Stimulated activated CD8-positive, alpha-beta memory T cell treated with anti-CD3 and anti-CD28 coated beads, Interleukin-12 subunit alpha, Interleukin-12 subunit beta, amount 100 ng/mL, for 24 hours (primary cell): Measurements from ENCODE around the gene EXOC3L2.

Source experiments
- DNase-seq: peaks from one replicate; pipeline ENCODE4 v3.0.0-alpha.2; 2020; ENCODE audit errors: extremely low read depth

EXOC3L2 gene

DNA sequence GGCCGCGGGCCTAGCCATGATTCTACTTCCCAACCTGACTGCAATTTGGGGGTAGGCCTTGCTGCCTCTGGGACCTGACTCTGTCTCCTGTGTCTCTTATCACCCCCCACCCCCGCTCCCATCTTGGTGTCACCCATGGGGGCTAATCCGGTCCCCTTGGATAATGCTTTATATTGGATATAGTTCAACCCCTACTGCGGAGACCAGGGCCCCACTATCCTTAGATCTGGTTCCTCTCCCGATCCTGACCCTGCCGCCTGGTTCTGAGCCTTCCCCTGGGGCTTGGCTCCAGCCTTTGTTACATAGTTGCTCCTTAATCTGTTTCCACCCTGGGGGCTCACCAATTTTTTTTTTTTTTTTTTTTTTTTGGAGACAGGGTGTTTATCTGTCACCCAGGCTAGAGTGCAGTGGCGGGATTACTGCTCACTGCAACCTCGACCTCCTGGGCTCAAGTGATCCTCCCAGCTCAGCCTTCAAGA lies 65.3 kb downstream of the EXOC3L2 start:
- no peak for DNase-seq

DNA sequence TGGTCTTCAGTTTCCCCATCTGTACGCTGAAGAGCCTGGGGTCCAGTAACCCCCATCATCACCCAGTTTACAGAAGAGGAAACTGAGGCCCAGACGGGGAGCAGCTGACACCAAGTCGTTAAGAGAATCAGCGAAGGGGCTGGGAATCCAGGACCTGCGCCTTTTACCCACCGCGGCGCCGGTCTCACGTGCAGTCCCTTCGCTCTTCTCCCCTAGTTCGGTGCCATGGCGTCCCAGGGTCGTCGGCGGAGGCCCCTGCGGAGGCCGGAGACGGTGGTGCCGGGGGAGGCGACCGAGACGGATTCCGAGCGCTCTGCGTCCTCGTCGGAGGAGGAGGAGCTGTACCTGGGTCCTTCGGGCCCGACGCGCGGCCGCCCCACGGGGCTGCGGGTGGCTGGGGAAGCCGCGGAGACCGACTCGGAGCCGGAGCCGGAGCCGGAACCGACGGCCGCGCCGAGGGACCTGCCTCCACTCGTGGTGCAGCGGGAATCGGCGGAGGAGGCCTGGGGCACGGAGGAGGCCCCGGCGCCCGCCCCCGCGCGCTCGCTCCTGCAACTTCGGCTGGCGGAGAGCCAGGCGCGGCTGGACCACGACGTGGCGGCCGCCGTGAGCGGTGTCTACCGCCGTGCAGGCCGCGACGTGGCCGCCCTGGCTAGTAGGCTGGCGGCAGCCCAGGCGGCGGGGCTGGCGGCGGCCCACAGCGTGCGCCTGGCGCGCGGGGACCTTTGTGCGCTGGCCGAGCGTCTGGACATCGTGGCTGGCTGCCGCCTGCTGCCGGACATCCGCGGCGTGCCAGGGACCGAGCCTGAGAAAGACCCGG lies 65.9 kb downstream of the EXOC3L2 start:
- DNase-seq, result no peak

DNA sequence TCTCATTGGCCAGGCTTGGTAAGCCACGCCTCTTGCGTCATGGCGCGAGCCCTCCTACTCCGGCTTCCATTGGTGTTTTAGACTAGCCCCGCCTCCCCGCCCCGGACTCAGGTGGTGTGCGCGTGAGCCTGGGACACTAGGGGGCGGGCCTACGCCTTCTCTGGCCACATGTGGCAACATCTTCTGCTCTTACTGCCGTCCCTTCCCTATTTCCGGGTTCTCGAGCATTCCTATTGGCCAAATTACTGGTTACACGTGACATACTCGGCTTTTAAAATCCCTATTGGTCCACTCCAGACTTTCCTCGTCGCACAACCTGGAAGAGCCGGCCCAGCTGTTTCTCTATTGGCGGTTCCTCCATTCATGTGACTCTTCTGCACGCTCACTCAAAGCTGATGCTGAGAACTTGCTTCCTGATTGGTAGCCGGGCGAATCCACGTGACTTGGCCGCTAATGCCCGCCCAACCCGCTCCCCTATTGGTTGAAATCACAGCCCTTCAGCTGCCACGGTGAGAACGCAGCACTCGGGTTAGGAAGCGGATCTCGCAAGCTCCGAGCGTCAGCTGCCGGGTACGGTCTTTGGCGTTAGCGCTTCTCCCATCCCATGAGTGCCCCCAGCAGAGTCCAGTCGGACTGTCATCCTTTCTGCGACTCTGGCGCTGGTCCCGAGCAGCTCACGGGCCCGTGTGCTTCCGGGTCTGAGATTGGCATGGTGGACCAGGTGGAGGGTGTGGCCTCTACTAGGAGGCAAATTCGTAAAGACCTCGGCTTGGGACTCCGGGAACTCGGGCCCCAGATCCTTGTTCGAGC lies 66.7 kb downstream of the EXOC3L2 start, which contains the start of gene BLOC1S3:
BLOC1S3 (plus strand) TSS at position 523 of the 810 bp plus-strand sequence. CDS start 513 bp downstream, outside the sequence.
- peak; percentile 100 for DNase-seq

- no peak for DNase-seq
These were observed 67.4 kb downstream of the EXOC3L2 start, which contains the start of gene TRAPPC6A for GRCh38 chr19:45177817-45178261. TRAPPC6A (minus strand) TSS chr19:45178237; CDS start chr19:45178218, 19 bp downstream.

- DNase-seq, result no peak
These were observed 69.5 kb downstream of the EXOC3L2 start for GRCh38 chr19:45175515-45176345.

GRCh38 chr19:45173816-45174215 lies 71.4 kb downstream of the EXOC3L2 start:
- no peak for DNase-seq

- DNase-seq, result no peak
These were observed 72.5 kb downstream of the EXOC3L2 start for GRCh38 chr19:45172611-45173208.

DNA sequence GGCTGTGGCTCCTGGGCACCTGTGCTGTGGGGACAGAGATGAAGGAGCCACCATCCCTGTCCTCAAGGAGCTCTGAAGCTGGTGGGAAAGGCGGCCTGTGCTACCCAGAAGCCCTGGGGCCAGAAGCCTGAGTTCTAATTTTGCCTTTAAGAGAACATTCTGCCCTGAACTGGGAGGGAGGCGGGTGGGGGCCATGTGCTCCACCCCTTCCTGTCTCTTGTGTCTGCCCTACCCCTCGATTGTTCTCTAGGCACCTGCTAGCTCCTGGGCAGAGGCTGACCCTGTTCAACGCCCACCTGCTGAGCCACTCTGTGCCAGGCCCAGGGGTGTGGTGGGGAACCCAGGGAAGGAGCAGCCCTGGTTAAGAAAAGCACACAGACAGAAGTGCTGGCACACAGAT lies 73.0 kb downstream of the EXOC3L2 start:
- DNase-seq, result no peak

GRCh38 chr19:45171211-45171623 lies 74.0 kb downstream of the EXOC3L2 start:
- DNase-seq, result no peak

GRCh38 chr19:45170146-45171106 lies 74.8 kb downstream of the EXOC3L2 start:
- DNase-seq, result no peak

DNA sequence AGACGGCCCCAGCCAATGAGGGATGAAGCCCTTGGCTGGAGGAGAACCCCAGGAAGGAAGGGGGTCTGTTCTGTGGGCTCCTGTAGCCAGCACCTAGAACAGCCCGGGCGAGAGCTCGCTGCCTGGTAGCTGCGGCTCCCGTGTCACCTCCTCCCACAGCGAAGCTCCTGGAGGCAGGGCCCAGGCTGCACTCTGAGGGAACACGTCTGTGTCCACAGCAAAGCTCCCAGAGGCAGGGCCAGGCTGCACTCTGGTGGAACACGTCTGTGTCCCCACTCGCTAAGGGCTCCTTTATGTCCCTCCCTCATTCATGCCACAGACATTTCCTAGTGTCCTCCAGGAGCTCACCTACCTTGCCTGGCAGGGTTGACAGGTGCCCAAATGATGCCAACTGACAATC lies 75.6 kb downstream of the EXOC3L2 start:
- DNase-seq, result no peak

DNA sequence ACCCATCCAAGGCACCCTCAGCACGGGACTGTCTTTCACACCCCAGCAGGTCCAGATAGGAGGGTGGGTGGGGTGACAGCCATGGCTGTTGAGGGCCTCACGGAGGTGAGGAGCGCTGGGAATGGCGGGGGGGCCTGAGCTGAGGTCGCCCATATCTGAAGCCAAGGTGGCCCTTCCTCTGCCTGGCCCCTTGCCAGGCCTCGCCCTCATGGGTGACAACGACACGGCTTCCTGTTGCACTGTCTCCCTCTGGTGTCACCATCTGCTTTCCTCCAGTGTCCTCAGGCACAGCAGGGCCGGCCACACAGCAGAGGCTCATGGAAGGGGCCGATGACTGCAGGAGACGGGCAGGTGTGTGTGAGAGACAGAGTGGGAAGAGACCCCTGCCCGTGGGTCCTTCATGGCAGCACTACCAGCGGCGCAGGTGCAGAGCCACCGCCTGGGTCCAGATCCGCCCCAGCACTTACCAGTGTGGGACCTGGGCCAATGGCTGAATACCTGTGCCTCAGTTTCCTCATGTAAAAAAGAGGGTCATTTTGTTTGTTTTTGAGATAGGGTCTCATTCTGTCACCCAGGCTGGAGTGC lies 76.3 kb downstream of the EXOC3L2 start:
- DNase-seq, result no peak

DNA sequence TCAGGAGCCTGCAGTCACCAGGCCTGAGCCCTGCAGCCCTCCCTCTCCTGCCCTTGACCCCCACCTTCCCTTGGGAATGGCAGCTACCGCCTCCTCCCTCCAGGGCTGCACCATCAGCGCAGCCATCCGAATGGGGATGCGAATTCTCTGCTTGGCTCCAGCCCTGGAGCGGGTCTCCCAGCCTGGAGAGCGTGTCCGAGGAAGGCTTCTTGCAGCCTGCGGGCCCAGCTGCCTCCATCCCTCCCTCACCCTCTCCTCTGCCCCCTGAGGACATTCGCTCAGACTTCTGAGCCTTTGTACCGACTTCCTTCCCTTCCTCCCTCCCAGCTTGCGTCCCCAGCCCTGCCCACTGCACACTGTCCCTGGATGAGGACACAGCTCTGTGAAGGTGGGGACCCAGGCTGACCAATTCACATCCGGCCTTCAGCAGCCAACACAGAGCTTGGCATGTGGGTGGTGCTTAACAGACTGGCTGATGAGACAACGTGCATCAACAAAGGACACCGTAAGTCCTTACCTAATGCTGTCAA lies 78.4 kb downstream of the EXOC3L2 start:
- no peak for DNase-seq

GRCh38 chr19:45164577-45165335 lies 80.5 kb downstream of the EXOC3L2 start:
- DNase-seq, result no peak

DNA sequence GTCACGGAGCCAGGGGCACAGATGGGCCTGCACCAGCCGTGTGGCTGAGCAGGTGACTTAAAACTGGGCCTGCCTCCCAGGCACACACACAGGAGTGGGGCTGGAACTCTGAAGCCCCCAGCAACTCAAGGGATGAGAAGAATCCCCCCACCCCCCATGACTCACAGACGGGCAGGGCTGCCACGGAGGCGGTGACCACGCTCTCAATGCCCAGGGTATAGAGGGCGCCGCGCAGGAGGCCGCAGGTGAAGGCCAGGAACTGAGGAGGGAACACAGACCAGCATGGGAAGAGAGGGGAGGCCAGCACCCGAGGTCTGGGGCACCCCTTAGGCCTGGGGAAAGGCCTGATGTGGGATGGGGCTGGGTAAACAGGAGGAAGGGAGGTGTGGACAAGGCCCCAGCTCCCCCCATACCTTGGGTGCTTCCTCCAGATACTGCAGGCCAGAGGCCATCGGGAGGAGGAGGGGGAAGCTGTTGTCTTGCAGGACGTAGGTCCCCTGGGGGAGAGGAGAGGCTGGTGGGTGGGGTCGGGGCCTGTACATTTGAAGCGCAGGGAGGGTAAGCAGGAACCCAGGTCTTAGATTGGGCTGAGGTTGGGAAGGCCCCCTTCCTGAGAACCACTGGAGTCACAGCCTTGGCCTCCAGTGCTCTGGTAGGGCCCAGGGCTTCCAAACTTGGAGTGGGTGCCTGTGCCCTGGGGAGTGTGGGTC lies 81.3 kb downstream of the EXOC3L2 start:
- no peak for DNase-seq

- DNase-seq, result no peak
These were observed 82.1 kb downstream of the EXOC3L2 start for GRCh38 chr19:45163156-45163555.

DNA sequence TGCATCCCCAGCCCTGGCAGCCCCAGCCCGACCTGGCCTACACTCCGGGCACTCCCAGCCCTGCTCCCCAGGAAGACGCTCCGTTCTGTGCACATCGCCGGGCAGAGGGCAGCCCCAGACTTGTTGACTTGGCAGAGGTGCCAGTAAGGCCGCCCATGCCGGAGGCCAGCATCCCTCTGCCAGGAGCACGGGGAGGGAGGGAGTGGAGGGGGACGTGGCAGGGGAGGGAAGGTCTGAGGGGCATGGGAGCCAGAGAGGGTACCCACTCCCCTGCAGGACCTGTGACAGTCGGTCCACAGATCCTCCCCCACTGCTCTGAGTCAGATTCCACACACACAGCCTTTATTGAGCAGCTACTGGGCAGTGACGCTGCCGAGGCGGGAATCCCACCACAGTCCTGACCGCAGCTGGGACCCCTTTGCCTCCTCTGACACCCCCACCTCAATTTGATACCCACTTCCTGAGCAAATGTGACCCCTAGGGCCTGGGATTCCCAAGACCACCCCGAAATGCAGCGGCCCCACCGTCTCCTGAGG lies 82.5 kb downstream of the EXOC3L2 start:
- no peak for DNase-seq
